NCI-H187 (cell line): ENCODE results near the gene USP24.

Experiments used
- DNase-seq, 2 experiments: peaks; one replicate each; lab custom pipeline; 2025; lab: John Stamatoyannopoulos, UW

Gene USP24

DNA sequence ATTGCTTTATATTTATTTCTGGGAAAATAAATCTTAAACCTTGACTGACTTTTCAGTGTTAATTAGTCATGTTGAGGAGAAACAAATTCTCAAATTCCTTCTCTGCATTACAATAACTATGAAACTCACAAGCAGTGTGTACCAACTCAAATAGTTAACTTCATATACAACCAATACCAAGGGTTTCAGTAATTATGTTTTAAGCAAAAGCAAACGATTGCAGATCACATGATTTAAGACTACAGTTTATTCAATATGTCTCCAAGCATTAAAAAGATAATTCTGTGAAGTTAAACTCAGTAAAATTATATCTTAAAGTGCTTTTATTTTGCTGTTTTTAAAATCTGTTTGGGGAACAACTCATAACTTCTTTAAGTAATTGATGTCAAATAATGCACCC is 147.2 kb downstream of the USP24 start:
- no peak for DNase-seq

DNA sequence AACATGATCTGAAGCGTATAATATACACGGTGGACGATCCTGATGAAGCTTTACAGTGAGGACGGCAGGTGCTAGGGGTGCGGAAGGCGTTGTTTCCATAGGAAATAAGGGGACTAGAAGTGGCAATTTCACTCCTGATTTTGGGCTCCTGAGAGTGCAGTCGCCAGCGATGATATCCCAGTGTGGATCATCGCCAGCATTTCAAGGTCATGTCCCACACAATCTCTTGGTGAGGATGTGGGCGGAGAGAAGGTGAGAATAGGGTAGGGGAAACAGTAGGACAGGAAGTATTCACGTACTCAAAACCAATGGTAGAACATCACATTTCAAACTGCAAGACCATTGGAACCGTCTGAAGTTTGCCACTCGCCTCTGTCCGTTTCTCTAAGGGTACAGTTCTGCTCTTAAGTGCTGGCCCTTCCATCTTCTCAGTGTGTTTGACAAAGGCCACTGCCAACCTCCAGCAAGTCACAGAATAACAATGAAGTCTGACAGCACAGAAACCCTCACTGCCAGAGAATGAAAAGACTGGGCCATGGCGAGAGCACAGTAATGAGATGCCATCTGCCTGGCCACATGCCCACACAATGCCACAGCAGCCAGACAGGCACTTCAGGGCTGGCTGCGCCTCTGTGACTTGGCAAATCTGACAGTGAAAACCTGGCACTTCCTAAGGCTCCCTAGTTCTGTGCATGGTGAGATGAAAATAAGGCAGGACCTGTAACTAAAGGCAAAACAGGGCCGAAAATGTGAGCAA is 148.0 kb downstream of the USP24 start:
- no peak for DNase-seq

DNA sequence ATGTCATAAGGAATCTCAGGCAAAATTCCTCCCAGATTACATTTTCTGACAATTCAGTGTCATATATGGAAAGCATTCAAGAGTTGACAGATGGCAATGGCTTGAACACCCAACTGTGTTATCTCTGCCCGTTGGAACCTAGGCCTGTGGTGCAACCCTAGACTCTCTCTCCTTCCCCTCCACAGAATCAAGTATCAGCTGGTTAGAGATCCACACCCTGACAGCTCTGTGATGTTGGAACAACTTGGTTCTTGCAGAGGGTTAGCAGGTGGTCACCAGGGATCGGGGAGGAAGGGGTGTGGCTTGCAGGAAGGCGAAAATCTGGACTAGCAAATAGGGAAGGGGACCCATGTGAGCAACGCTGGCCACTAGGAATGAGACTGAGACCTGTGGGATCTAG is 149.5 kb downstream of the USP24 start:
- DNase-seq, result no peak

DNA sequence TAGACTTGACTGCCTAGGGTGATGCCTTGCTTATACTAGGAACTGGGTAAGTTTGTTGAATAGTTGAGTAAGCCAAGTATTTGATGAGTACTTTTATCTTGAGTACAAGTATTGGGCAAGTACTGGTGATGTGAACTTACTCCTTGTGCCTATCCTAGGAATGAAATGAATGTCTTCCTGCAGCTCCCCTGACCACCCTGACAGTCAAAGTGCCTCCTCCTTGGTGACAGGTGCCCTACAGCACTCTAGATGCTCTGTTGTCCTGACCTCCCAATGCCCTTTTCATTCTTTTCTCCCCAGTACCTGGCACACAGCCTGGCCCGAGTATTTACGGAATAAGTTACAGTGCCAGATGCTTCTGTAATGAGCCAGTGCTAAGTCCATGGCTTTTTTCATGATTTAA is 150.3 kb downstream of the USP24 start:
- DNase-seq, result no peak

DNA sequence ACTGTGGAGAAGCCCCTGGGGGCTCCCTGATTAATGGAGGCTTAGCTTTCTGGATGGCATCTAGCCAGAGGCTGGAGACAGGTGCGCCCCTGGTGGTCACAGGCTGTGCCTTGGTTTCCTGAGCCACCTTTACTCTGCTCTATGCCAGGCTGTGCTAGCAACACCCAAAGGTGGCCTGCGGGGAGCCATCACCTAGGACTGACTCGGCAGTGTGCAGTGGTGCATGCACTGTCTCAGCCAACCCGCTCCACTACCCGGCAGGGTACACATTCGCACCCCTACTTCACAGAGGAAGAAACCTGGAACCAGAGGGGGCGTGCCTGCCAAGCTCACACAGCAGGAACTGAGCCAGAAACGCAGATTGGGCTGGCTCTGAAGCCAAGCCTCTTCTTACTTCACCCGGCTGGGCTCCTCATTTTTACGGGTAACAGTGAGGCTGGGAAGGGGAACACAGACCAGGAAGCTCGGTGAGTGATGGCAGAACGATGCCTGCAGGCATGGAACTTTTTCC is 151.0 kb downstream of the USP24 start:
- DNase-seq, result no peak

DNA sequence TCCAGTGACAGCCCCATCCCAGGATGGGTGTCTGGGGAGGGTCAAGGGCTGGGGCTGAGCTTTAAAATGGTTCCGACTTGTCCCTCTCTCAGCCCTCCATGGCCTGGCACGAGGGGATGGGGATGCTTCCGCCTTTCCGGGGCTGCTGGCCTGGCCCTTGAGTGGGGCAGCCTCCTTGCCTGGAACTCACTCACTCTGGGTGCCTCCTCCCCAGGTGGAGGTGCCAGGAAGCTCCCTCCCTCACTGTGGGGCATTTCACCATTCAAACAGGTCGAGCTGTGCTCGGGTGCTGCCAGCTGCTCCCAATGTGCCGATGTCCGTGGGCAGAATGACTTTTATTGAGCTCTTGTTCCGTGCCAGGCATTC is 151.6 kb downstream of the USP24 start:
- DNase-seq, result no peak

DNA sequence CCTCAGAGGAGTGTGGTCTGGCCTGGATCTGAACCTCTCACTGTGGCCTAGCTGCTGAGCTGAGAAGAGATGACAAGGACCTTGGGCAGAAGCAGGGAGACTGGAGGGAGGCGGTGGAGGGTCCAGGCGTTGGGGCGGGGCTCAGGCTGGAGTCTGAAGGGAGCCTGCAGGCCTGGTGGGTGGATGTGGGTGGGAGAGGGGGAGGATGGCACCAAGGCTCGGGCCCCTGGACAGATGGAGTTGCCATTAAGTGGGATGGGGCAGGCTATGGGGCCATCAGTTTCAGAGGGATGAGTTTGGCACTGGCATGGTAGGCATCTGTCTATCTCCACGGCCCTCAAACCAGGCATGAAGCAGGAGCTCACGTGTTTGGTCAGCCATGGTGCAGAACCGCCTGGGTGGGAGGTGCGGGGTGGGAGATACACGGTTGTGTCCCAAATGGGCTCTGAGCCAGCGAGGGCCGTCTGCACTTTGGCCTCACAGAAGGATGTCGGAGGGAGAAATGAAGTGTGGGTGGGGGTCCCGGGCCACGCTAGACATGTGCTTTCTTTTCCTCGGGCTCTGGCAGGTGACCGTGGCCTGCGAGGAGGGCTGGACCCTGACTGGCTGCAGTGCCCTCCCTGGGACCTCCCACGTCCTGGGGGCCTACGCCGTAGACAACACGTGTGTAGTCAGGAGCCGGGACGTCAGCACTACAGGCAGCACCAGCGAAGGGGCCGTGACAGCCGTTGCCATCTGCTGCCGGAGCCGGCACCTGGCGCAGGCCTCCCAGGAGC is 152.2 kb downstream of the USP24 start:
- no peak for DNase-seq

DNA sequence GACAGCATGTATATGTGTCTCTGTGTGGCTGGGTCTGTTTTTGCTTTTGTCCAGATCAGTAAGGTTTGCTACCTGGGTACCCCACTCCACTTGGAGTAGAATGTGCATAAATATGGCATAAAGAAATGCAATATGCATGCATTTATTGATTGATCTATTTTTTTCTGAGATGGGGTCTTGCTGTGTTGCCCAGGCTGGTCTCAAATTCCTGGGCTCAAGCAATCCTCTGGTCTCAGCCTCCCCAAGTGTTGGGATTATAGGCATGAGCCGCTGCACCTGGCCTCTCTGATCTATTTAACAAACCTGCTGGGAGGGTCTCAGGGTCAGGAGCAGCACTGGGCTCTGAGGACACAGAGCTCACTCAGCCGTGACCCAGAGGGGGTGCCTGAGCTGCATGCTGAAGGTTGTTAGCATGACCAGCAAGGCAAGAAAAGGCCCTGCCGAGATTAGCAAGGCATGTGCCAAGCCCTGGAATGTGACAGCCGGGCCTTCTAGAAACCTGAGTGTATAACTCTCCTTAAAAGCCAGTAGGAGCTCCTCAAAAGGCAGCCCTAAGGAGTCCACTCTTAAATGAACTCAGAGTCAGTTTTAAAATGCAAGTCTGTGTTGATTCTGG is 153.3 kb downstream of the USP24 start:
- no peak for DNase-seq

DNA sequence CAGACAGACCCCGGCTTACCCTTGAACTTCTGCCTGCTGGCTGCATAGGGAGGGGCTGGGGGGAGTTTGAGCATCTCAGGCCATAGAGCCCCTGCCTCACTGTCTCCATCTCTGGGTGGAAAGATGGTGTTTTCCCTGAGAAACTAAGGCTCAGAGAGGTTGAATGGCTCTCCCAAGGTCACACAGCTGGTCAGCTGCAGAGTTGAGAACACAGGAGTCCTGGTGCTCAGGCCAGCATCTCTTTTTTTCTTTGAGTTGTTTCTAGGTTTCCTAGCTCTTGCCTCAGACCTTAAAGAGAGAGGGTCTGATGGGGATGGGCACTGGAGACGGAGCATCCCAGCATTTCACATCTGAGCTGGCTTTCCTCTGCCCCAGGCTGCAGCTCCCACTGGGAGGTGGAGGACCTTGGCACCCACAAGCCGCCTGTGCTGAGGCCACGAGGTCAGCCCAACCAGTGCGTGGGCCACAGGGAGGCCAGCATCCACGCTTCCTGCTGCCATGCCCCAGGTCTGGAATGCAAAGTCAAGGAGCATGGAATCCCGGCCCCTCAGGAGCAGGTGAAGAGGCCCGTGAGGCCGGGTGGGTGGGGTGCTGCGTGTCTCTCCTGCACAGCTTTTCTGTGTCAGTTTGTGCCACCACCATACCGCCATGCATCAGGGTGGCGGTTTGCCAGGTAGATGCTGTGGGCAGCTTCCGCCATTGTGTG is 154.0 kb downstream of the USP24 start:
- DNase-seq, result no peak

DNA sequence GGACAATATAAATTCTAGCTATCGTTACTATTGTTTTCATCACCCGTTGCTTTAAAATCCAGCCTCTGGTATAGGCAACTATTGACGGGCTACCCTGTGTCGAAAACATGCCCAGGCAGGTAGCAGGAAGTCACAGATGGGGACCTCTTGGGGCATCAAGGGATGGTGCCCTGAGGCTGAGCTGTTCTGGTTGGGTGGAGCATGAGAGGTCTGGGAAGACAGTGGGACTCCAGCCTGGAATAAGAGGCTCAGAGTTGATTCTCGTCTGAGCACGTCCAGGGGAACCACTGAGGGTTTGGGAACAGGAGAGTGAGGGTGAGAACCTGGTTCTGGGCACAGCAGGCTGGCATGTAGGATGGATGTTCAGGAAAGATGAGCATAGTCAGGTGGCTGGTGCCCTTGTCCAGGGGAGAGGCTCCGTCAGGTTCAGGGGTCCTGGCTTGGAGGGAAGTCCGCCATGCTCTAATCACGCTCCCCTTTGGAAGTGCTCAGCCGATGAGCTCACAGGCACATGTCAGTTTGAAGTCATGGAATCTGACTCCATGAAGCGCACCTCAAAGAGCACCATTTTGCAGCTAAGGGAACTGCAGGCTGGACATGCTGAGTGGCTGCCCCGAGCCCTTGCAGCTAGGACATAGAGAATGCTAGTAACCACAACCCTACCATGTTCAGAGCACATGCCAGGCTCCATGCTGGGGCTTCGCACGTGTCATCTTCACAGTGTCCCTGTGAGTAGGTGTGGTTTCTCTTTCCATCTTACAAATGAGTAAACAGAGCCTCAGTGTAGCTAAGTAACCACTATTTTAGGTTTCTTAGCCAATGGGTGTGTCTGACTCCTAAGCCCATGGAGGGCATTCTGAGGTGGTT is 154.8 kb downstream of the USP24 start:
- no peak for DNase-seq

DNA sequence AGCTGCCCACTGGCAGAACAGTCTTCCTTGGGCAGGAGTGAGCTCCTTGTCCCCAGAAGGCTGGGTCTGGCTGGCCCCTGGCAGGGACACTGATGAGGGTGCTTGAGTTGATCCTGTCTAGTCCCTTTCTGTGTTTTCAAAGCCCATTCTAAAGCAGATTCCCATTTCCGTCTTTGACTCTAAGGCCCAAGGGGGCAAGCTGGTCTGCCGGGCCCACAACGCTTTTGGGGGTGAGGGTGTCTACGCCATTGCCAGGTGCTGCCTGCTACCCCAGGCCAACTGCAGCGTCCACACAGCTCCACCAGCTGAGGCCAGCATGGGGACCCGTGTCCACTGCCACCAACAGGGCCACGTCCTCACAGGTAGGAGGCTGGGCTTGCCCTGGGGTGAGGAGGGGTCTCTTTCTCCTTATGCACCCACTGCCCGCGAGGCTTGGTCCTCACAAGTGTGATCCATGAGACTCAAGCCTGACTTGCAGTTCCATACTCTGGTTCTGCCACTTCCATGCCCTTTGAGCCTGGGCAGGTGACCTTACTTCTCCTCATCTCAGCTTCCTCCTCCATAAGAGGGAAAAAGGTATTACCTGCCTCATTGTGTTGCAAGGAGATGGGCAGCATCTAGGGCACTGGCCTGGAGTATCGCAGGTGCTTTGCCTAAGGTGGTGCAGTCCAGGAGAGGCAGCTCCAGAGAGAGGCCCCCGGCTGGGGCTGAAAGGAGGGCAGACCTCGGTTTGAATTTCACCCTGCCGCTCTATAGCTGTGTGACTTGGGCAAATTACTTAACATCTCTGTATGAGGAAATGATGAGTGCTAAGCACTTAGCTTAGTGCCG is 155.6 kb downstream of the USP24 start:
- DNase-seq, result no peak

DNA sequence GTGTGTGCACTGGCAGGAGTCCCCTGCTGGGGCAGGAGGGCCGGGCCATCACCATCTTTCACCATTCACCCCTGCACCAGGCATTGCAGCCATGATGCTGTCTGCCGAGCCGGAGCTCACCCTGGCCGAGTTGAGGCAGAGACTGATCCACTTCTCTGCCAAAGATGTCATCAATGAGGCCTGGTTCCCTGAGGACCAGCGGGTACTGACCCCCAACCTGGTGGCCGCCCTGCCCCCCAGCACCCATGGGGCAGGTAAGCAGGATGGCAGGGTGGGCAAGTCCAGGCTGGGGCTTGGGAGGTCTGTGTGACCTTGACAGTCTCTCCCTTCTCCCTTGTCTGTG is 157.2 kb downstream of the USP24 start:
- no peak for DNase-seq

DNA sequence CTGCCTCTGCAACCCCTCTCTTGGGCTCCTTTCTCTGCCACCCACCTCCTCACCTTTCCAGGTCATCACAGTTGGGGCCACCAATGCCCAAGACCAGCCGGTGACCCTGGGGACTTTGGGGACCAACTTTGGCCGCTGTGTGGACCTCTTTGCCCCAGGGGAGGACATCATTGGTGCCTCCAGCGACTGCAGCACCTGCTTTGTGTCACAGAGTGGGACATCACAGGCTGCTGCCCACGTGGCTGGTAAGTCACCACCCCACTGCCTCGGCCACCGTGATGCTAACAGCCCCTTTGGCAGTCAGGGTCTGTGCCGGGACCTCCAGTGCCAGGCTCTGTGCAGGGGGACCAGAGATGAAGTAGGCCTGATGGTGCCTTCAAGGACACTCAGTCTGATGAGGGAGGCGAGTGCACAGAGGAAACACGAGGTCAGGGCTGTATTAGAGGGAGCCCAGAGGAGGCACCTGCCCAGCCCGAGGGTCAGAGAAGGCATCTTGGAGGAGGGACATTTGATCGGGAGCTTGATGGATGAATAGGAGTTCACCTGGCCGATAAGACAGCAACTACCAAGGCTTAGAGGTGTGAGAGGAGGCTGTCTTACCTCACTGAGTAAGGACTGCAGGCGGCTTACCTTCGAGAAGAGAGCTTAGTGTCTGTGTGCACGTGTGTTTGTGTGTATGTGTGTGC is 157.8 kb downstream of the USP24 start:
- DNase-seq, result no peak

DNA sequence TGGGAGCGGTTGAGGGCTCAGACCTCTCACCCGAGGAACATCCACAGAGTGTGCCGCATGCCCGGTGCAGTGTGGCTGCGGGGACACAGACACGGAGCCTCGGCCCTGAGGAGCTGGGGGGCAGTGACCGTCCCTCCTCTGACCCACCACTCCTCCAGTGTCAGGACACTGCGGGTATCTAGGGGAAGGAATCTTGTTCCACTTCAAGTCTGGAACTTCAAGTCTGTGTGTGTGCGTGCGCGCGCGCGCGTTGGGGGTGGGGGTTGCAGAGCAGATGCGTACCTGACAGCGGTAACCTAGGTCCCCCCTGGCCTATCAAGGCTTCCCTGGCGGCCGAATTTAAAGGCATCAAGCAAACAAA is 158.6 kb downstream of the USP24 start:
- no peak for DNase-seq

DNA sequence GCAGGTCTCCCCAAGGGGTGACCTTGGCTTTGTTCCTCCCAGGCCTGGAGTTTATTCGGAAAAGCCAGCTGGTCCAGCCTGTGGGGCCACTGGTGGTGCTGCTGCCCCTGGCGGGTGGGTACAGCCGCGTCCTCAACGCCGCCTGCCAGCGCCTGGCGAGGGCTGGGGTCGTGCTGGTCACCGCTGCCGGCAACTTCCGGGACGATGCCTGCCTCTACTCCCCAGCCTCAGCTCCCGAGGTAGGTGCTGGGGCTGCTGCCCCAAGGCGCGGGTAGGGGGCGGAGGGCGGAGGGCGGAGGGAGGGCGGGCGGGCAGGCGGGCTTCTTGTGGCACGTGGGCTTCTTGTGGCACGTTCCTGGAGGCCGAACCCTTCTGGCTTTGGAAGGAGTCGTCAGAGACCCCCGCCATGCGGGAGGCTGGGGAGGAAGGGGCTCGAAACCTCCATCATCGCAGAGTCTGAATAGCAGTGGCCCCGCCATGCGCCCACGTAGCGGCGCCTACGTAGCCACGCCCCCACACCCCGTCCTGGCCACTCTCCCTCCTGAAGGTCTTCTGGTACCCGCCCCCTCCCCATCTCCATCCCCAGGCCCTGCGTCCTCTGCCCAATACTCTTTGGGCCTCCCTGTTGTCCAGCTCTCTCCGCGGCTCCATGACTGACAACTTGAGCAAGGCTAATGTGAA is 159.1 kb downstream of the USP24 start:
- no peak for DNase-seq

DNA sequence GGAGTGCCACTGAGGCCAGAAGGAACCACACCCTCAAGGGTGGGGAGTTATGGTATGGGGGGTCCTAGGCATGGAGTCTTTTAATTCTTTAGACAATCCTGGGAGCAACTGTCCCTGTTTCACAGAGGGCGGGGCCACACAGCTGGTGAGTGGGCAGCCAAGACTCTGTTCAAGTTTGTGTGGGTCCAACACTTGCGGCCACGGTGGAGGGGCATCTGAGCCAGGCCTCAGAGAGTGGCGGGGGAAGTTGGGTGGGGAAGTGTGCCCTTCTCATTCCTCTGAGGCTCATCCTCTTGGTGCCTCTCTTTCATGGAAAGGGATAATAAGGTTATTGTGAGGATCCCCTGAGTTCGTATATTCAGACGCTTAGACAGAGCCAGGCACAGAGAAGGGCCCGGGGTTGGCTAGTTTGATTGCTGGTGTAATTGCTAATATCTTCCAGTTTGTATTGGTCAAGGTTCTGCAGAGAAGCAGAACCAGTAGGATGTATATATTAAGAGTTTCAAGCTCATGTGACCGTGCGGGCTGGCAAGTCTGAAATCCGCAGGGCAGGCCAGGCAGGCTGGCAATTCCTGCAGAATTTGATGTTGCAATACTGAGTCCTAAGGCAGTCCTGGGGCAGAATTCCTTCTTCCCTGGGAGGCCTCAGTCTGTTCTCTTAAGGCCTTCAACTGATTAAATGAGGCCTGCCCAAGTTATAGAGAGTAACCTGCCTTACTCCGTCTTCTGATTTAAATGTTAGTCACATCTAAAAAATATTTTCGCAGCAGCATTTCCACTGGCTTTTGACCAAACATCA is 159.9 kb downstream of the USP24 start:
- no peak for DNase-seq

DNA sequence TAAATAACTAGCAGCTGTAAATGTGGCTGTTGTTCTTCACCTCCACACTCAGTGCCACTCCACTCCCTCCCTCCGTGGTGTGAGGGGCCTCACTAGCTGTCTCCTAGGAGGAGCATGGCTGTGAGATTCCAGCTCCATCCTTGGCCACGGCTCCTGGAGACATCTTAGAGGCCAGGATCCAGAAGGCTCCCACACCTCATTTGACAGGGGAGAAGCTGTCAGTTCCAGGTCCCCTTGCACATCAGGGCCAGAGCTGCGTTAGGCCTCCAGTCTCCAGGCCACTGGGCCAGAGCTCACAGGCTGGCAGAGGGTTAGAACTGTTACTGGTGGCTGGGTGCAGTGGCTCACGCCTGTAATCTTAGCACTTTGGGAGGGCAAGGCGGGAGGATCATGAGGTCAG is 160.8 kb downstream of the USP24 start:
- no peak for DNase-seq

DNA sequence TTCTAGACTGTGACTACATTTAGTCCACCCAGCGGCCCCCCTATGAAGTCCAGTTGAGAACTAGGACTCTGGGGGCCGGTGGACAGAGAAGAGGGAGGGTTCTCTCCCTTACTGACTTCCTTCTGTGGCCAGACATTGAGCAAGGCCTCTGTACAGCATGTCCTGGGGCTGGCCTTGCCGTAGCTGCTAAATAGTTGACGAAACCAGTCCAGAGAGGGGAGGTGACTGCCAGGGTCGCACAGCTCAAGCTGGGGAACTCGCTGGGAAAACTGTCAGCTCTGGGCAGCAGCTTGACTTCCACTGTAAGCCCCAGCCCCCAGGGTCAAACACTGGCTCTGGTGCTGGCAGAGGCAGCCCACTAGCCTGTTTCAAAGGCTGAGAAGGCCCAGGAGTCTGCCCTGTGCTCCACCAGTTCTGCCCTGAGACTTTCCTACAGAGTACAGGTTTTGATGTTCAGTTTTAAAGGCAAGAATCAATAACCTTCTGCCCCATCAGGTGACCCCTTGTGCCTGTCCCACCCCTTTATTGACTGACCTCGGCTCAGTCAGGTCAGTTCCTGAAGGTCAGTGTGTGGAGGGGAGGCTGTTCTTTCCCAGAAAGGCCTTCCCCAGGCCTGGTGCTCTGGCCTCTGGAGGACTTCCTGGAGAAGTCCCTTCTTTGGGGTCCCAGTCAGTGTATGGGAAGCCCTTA is 161.8 kb downstream of the USP24 start:
- no peak for DNase-seq
